Fibroblast of lung (primary cell): ENCODE measurements around the gene IFI16.

Experiments used
- CTCF ChIP-seq, 2 donors: IDR thresholded peaks in 1 of 2; conservative IDR thresholded peaks in 1 of 2; 1 replicate in 1 of 2; 2 replicates in 1 of 2; pipeline ENCODE4 v1.5.1; 2011 to 2012; ENCODE audit warnings: low read length in 2 of 2, control low read depth in 1 of 2, inconsistent platforms in 1 of 2, low read depth in 1 of 2, mild to moderate bottlenecking in 1 of 2
- EZH2 ChIP-seq: IDR thresholded peaks from 2 replicates; pipeline ENCODE4 v1.5.1; 2012; ENCODE audit warnings: low read length, control low read depth, mild to moderate bottlenecking; ENCODE audit errors: missing control alignments

DNA sequence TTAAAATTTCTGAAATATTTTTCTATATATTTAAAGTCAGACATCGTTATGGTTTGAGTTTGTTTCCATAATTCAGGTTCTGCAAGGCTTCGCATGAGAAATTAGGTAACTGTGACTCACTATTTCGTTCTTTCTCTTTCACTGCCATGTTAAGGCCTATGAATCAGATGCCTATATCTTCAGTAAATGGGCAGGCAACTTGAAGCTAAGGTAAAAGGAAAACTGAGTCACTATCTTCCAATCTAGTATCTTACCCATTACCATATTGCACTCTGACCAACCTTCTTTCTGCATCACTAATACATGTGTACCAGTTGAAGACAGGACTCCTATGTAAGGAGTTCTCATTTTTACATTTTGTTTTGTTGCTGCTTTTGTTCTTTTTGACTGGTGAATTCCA, 40.5 kb upstream of the IFI16 start:
- TF ChIP-seq CTCF (conservative IDR thresholded peaks at IDR 0.05 in 1 of 2, IDR thresholded peaks at IDR 0.05 in 1 of 2; ENCODE audit: low read depth in 1 of 2, low read length in 2 of 2) = no peak
- TF ChIP-seq EZH2 = no peak
